ENCODE results near the gene NELFB. TPM values are rescaled to one million over a fixed set of nuclear protein-coding genes. Genes with fewer than 3 reads are reported as not detected.
A peak's percentile ranks its signal among the peaks of the same experiment; 100 is the strongest.

Gene NELFB
- polyA plus RNA-seq, 3 donors, result 17.3 to 44.2 (median 18.8) TPM

DNA sequence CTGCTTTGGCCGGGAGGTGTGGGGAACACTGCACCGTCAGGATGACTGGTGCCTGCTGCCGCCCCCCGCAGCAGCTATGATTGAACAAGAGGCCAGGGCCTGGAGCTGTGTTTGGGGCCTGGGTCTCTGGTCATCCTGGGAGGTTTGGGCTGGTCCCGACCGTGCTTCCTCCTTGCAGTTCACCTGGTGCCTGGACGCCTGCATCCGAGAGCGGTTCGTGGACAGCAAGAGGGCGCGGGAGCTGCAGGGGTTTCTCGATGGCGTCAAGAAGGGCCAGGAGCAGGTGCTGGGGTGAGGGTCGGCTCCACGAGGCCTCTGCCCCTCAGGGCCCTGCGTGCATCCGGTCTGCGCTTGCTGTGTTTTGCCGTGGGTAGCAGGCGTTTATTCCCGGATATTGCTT, 8.9 kb downstream of the NELFB start:
- H3K9me3 Mint-ChIP-seq, result peaks cover 0 to 5% (median 0%) of the 10 kb centered on the region in 7 donors
- no peaks in the 10 kb centered on the region for H3K9me3 ChIP-seq (replicated peaks in 1 of 2; ENCODE audit: control insufficient read depth in 1 of 2, insufficient read depth in 1 of 2, low read length in 2 of 2)
- intact Hi-C loops (cut with micrococcal nuclease), result no loop called here
- peaks cover 21% of the 10 kb centered on the region for H3K4me1 Mint-ChIP-seq
- no peak overlapping the region for H3K4me3 Mint-ChIP-seq
- WGBS (ENCODE audit: insufficient coverage), result 98% methylated on average over 22 of the region's 22 CpGs
- no peaks in the 10 kb centered on the region for H3K27me3 ChIP-seq (ENCODE audit: control insufficient read depth in 2 of 2, insufficient read depth in 2 of 2, low read length in 2 of 2)
- H2AFZ ChIP-seq (ENCODE audit: insufficient read depth, low read depth, low read length, poor library complexity, severe bottlenecking), result no peak overlapping the region
- peaks cover 34 to 67% of the 10 kb centered on the region in 2 donors for H3K36me3 Mint-ChIP-seq
- peaks cover 36 to 55% of the 10 kb centered on the region in 2 donors for H3K36me3 ChIP-seq (replicated peaks in 1 of 2; ENCODE audit: control insufficient read depth in 1 of 2, insufficient read depth in 2 of 2, low read length in 2 of 2)
- no peak overlapping the region for H3K4me3 ChIP-seq (replicated peaks in 1 of 3; ENCODE audit: low read depth in 2 of 3, low read length in 3 of 3)
- no peak overlapping the region for H3K4me2 ChIP-seq (replicated peaks; ENCODE audit: extremely low read depth, low read length, poor library complexity, severe bottlenecking)
- H3K4me1 ChIP-seq (ENCODE audit: control insufficient read depth in 1 of 2, insufficient read depth in 2 of 2, low read length in 2 of 2), result peaks cover 18 to 21% of the 10 kb centered on the region in 2 donors
- no peaks in the 10 kb centered on the region for H3K27me3 Mint-ChIP-seq (ENCODE audit: low read depth in 3 of 3)
- TF ChIP-seq, protein P1, sequence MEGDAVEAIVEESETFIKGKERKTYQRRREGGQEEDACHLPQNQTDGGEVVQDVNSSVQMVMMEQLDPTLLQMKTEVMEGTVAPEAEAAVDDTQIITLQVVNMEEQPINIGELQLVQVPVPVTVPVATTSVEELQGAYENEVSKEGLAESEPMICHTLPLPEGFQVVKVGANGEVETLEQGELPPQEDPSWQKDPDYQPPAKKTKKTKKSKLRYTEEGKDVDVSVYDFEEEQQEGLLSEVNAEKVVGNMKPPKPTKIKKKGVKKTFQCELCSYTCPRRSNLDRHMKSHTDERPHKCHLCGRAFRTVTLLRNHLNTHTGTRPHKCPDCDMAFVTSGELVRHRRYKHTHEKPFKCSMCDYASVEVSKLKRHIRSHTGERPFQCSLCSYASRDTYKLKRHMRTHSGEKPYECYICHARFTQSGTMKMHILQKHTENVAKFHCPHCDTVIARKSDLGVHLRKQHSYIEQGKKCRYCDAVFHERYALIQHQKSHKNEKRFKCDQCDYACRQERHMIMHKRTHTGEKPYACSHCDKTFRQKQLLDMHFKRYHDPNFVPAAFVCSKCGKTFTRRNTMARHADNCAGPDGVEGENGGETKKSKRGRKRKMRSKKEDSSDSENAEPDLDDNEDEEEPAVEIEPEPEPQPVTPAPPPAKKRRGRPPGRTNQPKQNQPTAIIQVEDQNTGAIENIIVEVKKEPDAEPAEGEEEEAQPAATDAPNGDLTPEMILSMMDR (IDR thresholded peaks at IDR 0.05), result no peak
- H3K79me2 ChIP-seq (ENCODE audit: insufficient read depth, low read length), result peaks cover 3% of the 10 kb centered on the region
- no peak overlapping the region for H3K27ac ChIP-seq (ENCODE audit: low read depth in 1 of 2, low read length in 2 of 2)
- DNase-seq, result no peak
- H4K20me1 ChIP-seq (ENCODE audit: insufficient read depth, low read length), result peaks cover 29% of the 10 kb centered on the region
- no peak overlapping the region for H3K9ac ChIP-seq (ENCODE audit: insufficient read depth, low read length, poor library complexity, severe bottlenecking)
- H3K27ac Mint-ChIP-seq, result peak overlapping the region in 1 of 7 donors; percentile 18

DNA sequence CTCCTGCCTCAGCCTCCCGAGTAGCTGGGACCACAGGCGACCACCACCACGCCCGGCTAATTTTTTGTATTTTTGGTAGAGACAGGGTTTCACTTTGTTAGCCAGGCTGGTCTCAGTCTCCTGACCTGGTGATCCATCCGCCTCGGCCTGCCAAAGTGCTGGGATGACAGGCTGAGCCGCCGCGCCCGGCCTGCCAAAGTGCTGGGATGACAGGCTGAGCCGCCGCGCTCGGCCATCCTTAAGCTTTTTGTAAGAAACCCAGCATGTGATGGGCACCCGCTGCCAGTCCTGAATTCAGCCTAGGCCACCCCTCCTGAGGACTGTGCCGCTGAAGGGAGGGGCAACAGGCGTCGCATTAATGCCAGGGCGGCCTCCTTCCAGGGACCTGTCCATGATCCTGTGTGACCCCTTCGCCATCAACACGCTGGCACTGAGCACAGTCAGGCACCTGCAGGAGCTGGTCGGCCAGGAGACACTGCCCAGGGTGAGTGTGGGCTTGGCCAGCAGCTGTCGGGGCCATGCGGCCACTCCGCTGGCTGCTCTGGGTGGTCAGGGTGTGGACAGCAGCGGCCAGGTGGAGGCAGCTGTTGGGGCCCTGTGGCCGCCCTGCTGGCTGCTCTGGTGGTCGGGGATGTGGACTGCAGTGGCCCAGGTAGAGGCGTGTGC, 10.5 kb downstream of the NELFB start:
- H3K36me3 Mint-ChIP-seq, result peaks cover 40 to 79% of the 10 kb centered on the region in 2 donors
- Histone ChIP-seq H3K36me3 (replicated peaks in 1 of 2; ENCODE audit: control insufficient read depth in 1 of 2, insufficient read depth in 2 of 2, low read length in 2 of 2) (peaks cover 36 to 67% of the 10 kb centered on the region in 2 donors), H3K4me2 (replicated peaks; ENCODE audit: extremely low read depth, low read length, poor library complexity, severe bottlenecking) (no peak overlapping the region)

More for the DNA sequence above, 10.5 kb downstream of the NELFB start:
- no peak overlapping the region for H3K27ac Mint-ChIP-seq
- H2AFZ ChIP-seq (ENCODE audit: insufficient read depth, low read depth, low read length, poor library complexity, severe bottlenecking), result no peak overlapping the region
- intact Hi-C loops (cut with micrococcal nuclease), result no loop called here
- TF ChIP-seq, protein P1 (IDR thresholded peaks at IDR 0.05), result no peak
- H3K4me1 ChIP-seq (ENCODE audit: control insufficient read depth in 1 of 2, insufficient read depth in 2 of 2, low read length in 2 of 2), result peaks cover 23 to 28% of the 10 kb centered on the region in 2 donors
- WGBS (ENCODE audit: insufficient coverage), result 93% methylated on average over 22 of the region's 29 CpGs
- no peak overlapping the region for H3K4me3 ChIP-seq (replicated peaks in 1 of 3; ENCODE audit: low read depth in 2 of 3, low read length in 3 of 3)
- peaks cover 0 to 5% (median 0%) of the 10 kb centered on the region in 7 donors for H3K9me3 Mint-ChIP-seq
- H3K27ac ChIP-seq (ENCODE audit: low read depth in 1 of 2, low read length in 2 of 2), result no peak overlapping the region
- peaks cover 25% of the 10 kb centered on the region for H3K4me1 Mint-ChIP-seq
- DNase-seq, result no peak
- H3K4me3 Mint-ChIP-seq, result no peak overlapping the region
- H3K79me2 ChIP-seq (ENCODE audit: insufficient read depth, low read length), result peaks cover 3% of the 10 kb centered on the region
- peaks cover 36% of the 10 kb centered on the region for H4K20me1 ChIP-seq (ENCODE audit: insufficient read depth, low read length)
- H3K9me3 ChIP-seq (replicated peaks in 1 of 2; ENCODE audit: control insufficient read depth in 1 of 2, insufficient read depth in 1 of 2, low read length in 2 of 2), result no peaks in the 10 kb centered on the region
- no peaks in the 10 kb centered on the region for H3K27me3 ChIP-seq (ENCODE audit: control insufficient read depth in 2 of 2, insufficient read depth in 2 of 2, low read length in 2 of 2)
- H3K27me3 Mint-ChIP-seq (ENCODE audit: low read depth in 3 of 3), result no peaks in the 10 kb centered on the region
- no peak overlapping the region for H3K9ac ChIP-seq (ENCODE audit: insufficient read depth, low read length, poor library complexity, severe bottlenecking)
